Panc1 (cell line): ENCODE data around the gene TMEM97. TPM values are rescaled to one million over a fixed set of nuclear protein-coding genes. Genes with fewer than 3 reads are reported as not detected.

ENCODE experiments used
- ATAC-seq: fragments of 200-7000 bp; cut with Tn5 transposase; 2 replicates; pipeline ENCODE4 v1.9.1; 2020; ENCODE audit warnings: mild to moderate bottlenecking, moderate library complexity
- BruUV-seq: library from RNA; stranded (reverse); fragments of 400-500 nt; replicated peaks from 2 replicates; lab custom pipeline; 2021; lab: Mats Ljungman, UMichigan
- CTCF ChIA-PET: fragments of 300-600 bp; sonication (Branson Sonifier 250); formaldehyde crosslinking; loops from one replicate; lab custom pipeline; 2022; ENCODE audit warnings: antibody characterized with exemption; lab: Charles Lee
- POLR2A ChIA-PET: fragments of 300-600 bp; sonication (Branson Sonifier 250); formaldehyde crosslinking; loops from one replicate; lab custom pipeline; 2022; ENCODE audit warnings: antibody characterized with exemption; lab: Charles Lee
- DNase-seq: peaks from one replicate; pipeline ENCODE4 v3.0.0-alpha.2; 2010; ENCODE audit warnings: low read depth, low spot score
- H3K27ac ChIP-seq: 2 replicates; pipeline ENCODE4 v1.5.1; 2011; ENCODE audit warnings: mild to moderate bottlenecking, low read length, inconsistent platforms
- H3K27me3 ChIP-seq: fragments of 200-500 bp; sonication (Bioruptor generic); 2 replicates; pipeline ENCODE4 v1.6.0; 2014; ENCODE audit warnings: low read length, inconsistent platforms; ENCODE audit not compliant: control insufficient read depth, insufficient read depth
- H3K36me3 ChIP-seq: fragments of 200-500 bp; sonication (Bioruptor generic); 2 replicates; pipeline ENCODE4 v1.5.1; 2014; ENCODE audit warnings: inconsistent platforms, mild to moderate bottlenecking, low read length, moderate library complexity; ENCODE audit not compliant: control insufficient read depth, insufficient read depth
- H3K4me1 ChIP-seq: 2 replicates; pipeline ENCODE4 v1.5.1; 2011; ENCODE audit warnings: inconsistent platforms, mild to moderate bottlenecking, low read length, moderate library complexity; ENCODE audit not compliant: control insufficient read depth, insufficient read depth
- H3K4me3 ChIP-seq, 2 experiments: 2 replicates each; pipeline ENCODE4 v1.5.1; 2011 to 2012; ENCODE audit warnings: low read depth in 2 of 2, low read length in 2 of 2, mild to moderate bottlenecking in 2 of 2, inconsistent platforms in 1 of 2, moderate library complexity in 1 of 2
- H3K9me3 ChIP-seq: fragments of 200-500 bp; sonication (Bioruptor generic); 2 replicates; pipeline ENCODE4 v1.5.1; 2014; ENCODE audit warnings: low read depth, mild to moderate bottlenecking, inconsistent platforms, low read length, moderate library complexity; ENCODE audit not compliant: control insufficient read depth, insufficient read depth
- CTCF ChIP-seq: fragments of 450-650 bp; IDR thresholded peaks from 2 replicates; pipeline ENCODE4 v1.5.1; 2017; ENCODE audit warnings: mild to moderate bottlenecking
- POLR2AphosphoS5 ChIP-seq: IDR thresholded peaks from 2 replicates; pipeline ENCODE4 v1.6.1; 2012; ENCODE audit warnings: mild to moderate bottlenecking, low read depth, low read length, moderate library complexity
- REST ChIP-seq, 2 experiments: IDR thresholded peaks; 2 replicates each; pipeline ENCODE4 v1.6.1; 2011 to 2012; ENCODE audit warnings: low read depth in 2 of 2, control low read depth in 1 of 2, low read length in 1 of 2, mild to moderate bottlenecking in 1 of 2, moderate library complexity in 1 of 2; ENCODE audit not compliant: insufficient read depth in 1 of 2
- SIN3A ChIP-seq: IDR thresholded peaks from 2 replicates; pipeline ENCODE4 v1.6.1; 2012; ENCODE audit warnings: low read depth, mild to moderate bottlenecking, low read length, moderate library complexity, borderline replicate concordance; ENCODE audit not compliant: insufficient read depth
- TCF7L2 ChIP-seq: IDR thresholded peaks from 2 replicates; pipeline ENCODE4 v1.6.1; 2011; ENCODE audit warnings: mild to moderate bottlenecking, low read depth, low read length, inconsistent platforms
- in situ Hi-C: cut with HindIII; loops from 2 replicates; pipeline ENCODE4 v1.10.0; 2016; ENCODE audit warnings: low sequenced_read_pairs, low pct_unique_long_range_greater_than_20kb
- intact Hi-C: fragments of 100-400 bp; cut with micrococcal nuclease; formaldehyde crosslinking; loops from one replicate; pipeline ENCODE4 v1.10.0; 2022; ENCODE audit not compliant: unreplicated experiment
- total RNA-seq: library from RNA; stranded (reverse); gene quantifications from one replicate; pipeline ENCODE4 v1.2.1, GENCODE V29; 2021; ENCODE audit not compliant: unreplicated experiment

The TMEM97 gene
- total RNA-seq, 1 experiment from 2014 or later: 78.7 TPM

GRCh38 chr17:28370744-28371103, 51.7 kb downstream of the TMEM97 start:
- ATAC-seq (no peak), DNase-seq (no peak)
- POLR2A ChIA-PET: interaction anchor here (0.9 to 1.0 kb wide), 2 partner anchors 12 to 13 kb away, joined by 3 to 5 read pairs; partner anchors contain the start of gene POLDIP2
- TF ChIP-seq CTCF (no peak), POLR2AphosphoS5 (no peak), SIN3A (no peak), TCF7L2 (no peak)
- H3K4me3 ChIP-seq: peak overlapping the region; percentile 65 to 93
- CTCF ChIA-PET: no interaction called here
- H3K27ac ChIP-seq: peak overlapping the region; percentile 84
- intact Hi-C loops (no loop called here), in situ Hi-C loops (no loop called here)
- no peaks in the 10 kb centered on the region for H3K9me3 ChIP-seq
- BruUV-seq: no TSS peak
- H3K36me3 ChIP-seq: no peaks in the 10 kb centered on the region
- H3K4me1 ChIP-seq: peaks cover 27% of the 10 kb centered on the region
- H3K27me3 ChIP-seq: no peaks in the 10 kb centered on the region

- CTCF ChIA-PET: interaction anchor here (0.7 kb wide), 1 partner anchor 44 kb away, joined by 5 read pairs; no protein-coding TSS in a partner anchor
- TF ChIP-seq CTCF (no peak), POLR2AphosphoS5 (no peak), REST (IDR thresholded peaks at IDR 0.05; ENCODE audit: insufficient read depth in 1 of 2, low read depth in 2 of 2, low read length in 1 of 2) (0 out of 4 replicates have a peak, but pooled peaks of 1 of the 2 experiments have one; percentile 30), SIN3A (0 out of 2 replicates have a peak, but pooled peaks have one; percentile 43), TCF7L2 (peak; percentile 88)
- H3K27me3 ChIP-seq: no peaks in the 10 kb centered on the region
- in situ Hi-C loops: no loop called here
- H3K27ac ChIP-seq: peak within 1 kb of the TSS; percentile 84
- POLR2A ChIA-PET: interaction anchor here (0.6 to 0.7 kb wide), 2 partner anchors 104 to 163 kb away, joined by 5 to 6 read pairs; no protein-coding TSS in a partner anchor
- peak; percentile 93 for ATAC-seq
- H3K9me3 ChIP-seq: no peaks in the 10 kb centered on the region
- DNase-seq: peak; percentile 30
- intact Hi-C loops: no loop called here
- peak within 1 kb of the TSS; percentile 65 to 93 for H3K4me3 ChIP-seq
- H3K36me3 ChIP-seq: no peaks in the 10 kb centered on the region
- H3K4me1 ChIP-seq: peaks cover 27% of the 10 kb centered on the region
- BruUV-seq: no TSS peak
Observed at GRCh38 chr17:28371245-28372202, 52.5 kb downstream of the TMEM97 start, which contains the start of gene SARM1. Gene SARM1 (plus strand): TSS chr17:28371694. CDS start chr17:28372033, 339 bp downstream.
